K562 (cell line): ENCODE results near the gene TMEM63A. TPM values are rescaled to one million over a fixed set of nuclear protein-coding genes. Genes with fewer than 3 reads are reported as not detected.
A peak's percentile ranks its signal among the peaks of the same experiment; 100 is the strongest.

Experiments
- ATAC-seq: fragments of 200-7000 bp; cut with Tn5 transposase; 3 replicates; pipeline ENCODE4 v1.9.1; 2020; ENCODE audit warnings: moderate library complexity
- BruUV-seq: library from RNA; stranded (reverse); fragments of 400-500 nt; replicated peaks from 2 replicates; lab custom pipeline; 2021; lab: Mats Ljungman, UMichigan
- CTCF ChIA-PET: fragments of 300-600 bp; formaldehyde crosslinking; extraction: SDS; loops from one replicate; lab custom pipeline; 2021; ENCODE audit warnings: low intra/inter-chr PET ratio; lab: Yijun Ruan, JAX
- POLR2A ChIA-PET: fragments of 300-600, 350-650 bp; sonication (Branson Sonifier 250); formaldehyde crosslinking; extraction: SDS; loops from one replicate; lab custom pipeline; 2021; ENCODE audit warnings: antibody characterized with exemption, inconsistent platforms; lab: Yijun Ruan, JAX
- DNase-seq, 4 experiments: peaks; one replicate each; pipeline versions ENCODE4 v3.0.0 to v3.0.0-alpha.2; 2011 to 2018; ENCODE audit warnings: low spot score in 3 of 4, mixed read lengths in 3 of 4; ENCODE audit errors: extremely low read depth in 1 of 4
- FAIRE-seq: peaks from 2 replicates; lab custom pipeline; 2011; peaks lifted over from hg19 to GRCh38; lab: Jason Lieb, UNC
- H2AFZ ChIP-seq: 2 replicates; pipeline ENCODE4 v1.6.0; 2011; ENCODE audit warnings: low read depth, low read length, control low read depth, inconsistent platforms
- H3K27ac ChIP-seq: fragments of 200-600 bp; 3 replicates; pipeline ENCODE4 v1.8.0; 2011; ENCODE audit warnings: low read depth, mild to moderate bottlenecking, control low read depth, inconsistent platforms, low read length, moderate library complexity, mixed read lengths; ENCODE audit errors: extremely low read depth
- H3K27me3 ChIP-seq, 2 experiments: fragments of 300-600 bp in 1 of 2; 2 replicates in 1 of 2; 3 replicates in 1 of 2; pipeline versions ENCODE4 v1.6.0 to v1.8.0; 2011; ENCODE audit warnings: inconsistent platforms in 2 of 2, low read length in 2 of 2, mild to moderate bottlenecking in 1 of 2, mixed read lengths in 1 of 2, moderate library complexity in 1 of 2; ENCODE audit not compliant: control insufficient read depth in 2 of 2, insufficient read depth in 2 of 2
- H3K36me3 ChIP-seq: fragments of 300-600 bp; 3 replicates; pipeline ENCODE4 v1.8.0; 2011; ENCODE audit warnings: mild to moderate bottlenecking, low read length, inconsistent platforms; ENCODE audit not compliant: control insufficient read depth, insufficient read depth
- H3K4me1 ChIP-seq, 2 experiments: fragments of 200-600 bp in 1 of 2; replicated peaks in 1 of 2; 2 replicates in 1 of 2; 3 replicates in 1 of 2; pipeline versions ENCODE4 v1.5.1 to v1.8.0; 2011; ENCODE audit warnings: inconsistent platforms in 2 of 2, low read length in 2 of 2, mild to moderate bottlenecking in 1 of 2, mixed read lengths in 1 of 2, moderate library complexity in 1 of 2; ENCODE audit not compliant: control insufficient read depth in 2 of 2, insufficient read depth in 2 of 2
- H3K4me2 ChIP-seq: 2 replicates; pipeline ENCODE4 v1.6.1; 2011; ENCODE audit warnings: low read length, control low read depth, inconsistent platforms, mixed read lengths; ENCODE audit not compliant: insufficient read depth
- H3K4me3 ChIP-seq: fragments of 200-600 bp; sonication (generic), shearing (Covaris generic); 2 replicates; pipeline ENCODE4 v1.5.1; 2016; ENCODE audit warnings: control low read depth, inconsistent platforms
- H3K79me2 ChIP-seq: fragments of 200-600 bp; 3 replicates; pipeline ENCODE4 v1.8.0; 2011; ENCODE audit warnings: low read length, inconsistent platforms; ENCODE audit not compliant: control insufficient read depth, insufficient read depth
- H3K9ac ChIP-seq, 2 experiments: 2 replicates each; pipeline versions ENCODE4 v1.6.0 to v1.6.1; 2011; ENCODE audit warnings: low read depth in 2 of 2, low read length in 2 of 2, control low read depth in 1 of 2, inconsistent platforms in 1 of 2, mild to moderate bottlenecking in 1 of 2, mixed read lengths in 1 of 2; ENCODE audit not compliant: insufficient read depth in 1 of 2
- H3K9me1 ChIP-seq: one replicate; pipeline ENCODE4 v1.6.0; 2011; ENCODE audit warnings: inconsistent platforms, mild to moderate bottlenecking, low read length, moderate library complexity; ENCODE audit not compliant: control insufficient read depth, insufficient read depth
- H3K9me3 ChIP-seq: replicated peaks from 2 replicates; pipeline ENCODE4 v1.5.1; 2011; ENCODE audit warnings: low read depth, low read length, inconsistent platforms; ENCODE audit not compliant: control insufficient read depth, insufficient read depth
- H4K20me1 ChIP-seq: replicated peaks from 2 replicates; pipeline ENCODE4 v1.6.1; 2011; ENCODE audit warnings: low read length, inconsistent platforms, mixed read lengths; ENCODE audit not compliant: control insufficient read depth, insufficient read depth
- CBX3 ChIP-seq, 2 experiments: IDR thresholded peaks; 1 replicate in 1 of 2; 2 replicates in 1 of 2; pipeline ENCODE4 v1.6.1; 2012; ENCODE audit warnings: inconsistent platforms in 2 of 2, low read length in 2 of 2, borderline replicate concordance in 1 of 2, control low read depth in 1 of 2
- ETV5 ChIP-seq: sonication (generic); formaldehyde crosslinking; IDR thresholded peaks from 2 replicates; pipeline ENCODE4 v1.4.0; 2020; ENCODE audit warnings: low read depth, mild to moderate bottlenecking, missing genetic modification reagents
- FOXA3 ChIP-seq, 2 experiments: fragments of 450-650 bp in 1 of 2; sonication (generic) in 1 of 2; formaldehyde crosslinking; IDR thresholded peaks in 1 of 2; conservative IDR thresholded peaks in 1 of 2; 2 replicates each; pipeline versions ENCODE4 v1.4.0 to v1.8.0; 2020 to 2022; ENCODE audit warnings: mild to moderate bottlenecking in 2 of 2, missing genetic modification reagents in 1 of 2
- HCFC1 ChIP-seq: IDR thresholded peaks from 2 replicates; pipeline ENCODE4 v1.6.1; 2012; ENCODE audit warnings: low read depth, low read length, improper control_type of control experiment
- NFIC ChIP-seq: fragments of 450-650 bp; IDR thresholded peaks from 2 replicates; pipeline ENCODE4 v1.6.1; 2017; ENCODE audit warnings: mild to moderate bottlenecking, inconsistent platforms
- NFXL1 ChIP-seq: fragments of 450-650 bp; formaldehyde crosslinking; IDR thresholded peaks from 2 replicates; pipeline ENCODE4 v1.4.0; 2021; ENCODE audit warnings: mild to moderate bottlenecking
- PML ChIP-seq: IDR thresholded peaks from 2 replicates; pipeline ENCODE4 v1.6.1; 2012; ENCODE audit warnings: low read length, inconsistent platforms
- PTTG1 ChIP-seq: fragments of 450-650 bp; IDR thresholded peaks from 2 replicates; pipeline ENCODE4 v1.6.1; 2016; ENCODE audit warnings: low read depth, mild to moderate bottlenecking, missing genetic modification characterization, missing compliant biosample characterization
- TEAD2 ChIP-seq: fragments of 450-650 bp; IDR thresholded peaks from 2 replicates; pipeline ENCODE4 v1.6.1; 2016; ENCODE audit warnings: missing genetic modification characterization, control low read depth, missing compliant biosample characterization
- TRIM28 ChIP-seq: fragments of 450-650 bp; IDR thresholded peaks from 2 replicates; pipeline ENCODE4 v1.6.1; 2017
- ZNF282 ChIP-seq: sonication (generic); formaldehyde crosslinking; IDR thresholded peaks from 2 replicates; pipeline ENCODE4 v1.8.1; 2023; ENCODE audit warnings: missing genetic modification reagents
- WGBS: fragments of 100-300 bp; shearing (Covaris generic); methylation state at CpG from one replicate; pipeline ENCODE4 v1.1.6; 2016; ENCODE audit warnings: low coverage, mixed read lengths; ENCODE audit not compliant: insufficient coverage; ENCODE audit errors: missing lambda C conversion rate; 5-methylcytosine and 5-hydroxymethylcytosine counted together
- in situ Hi-C: fragments of 300-500 bp; cut with MboI; formaldehyde crosslinking; loops from 4 replicates; pipeline ENCODE4 v1.15.0; 2018; ENCODE audit warnings: inconsistent platforms, mixed read lengths
- intact Hi-C: fragments of 100-400 bp; cut with micrococcal nuclease; formaldehyde crosslinking; loops from 2 replicates; pipeline ENCODE4 v1.14.2; 2022
- polyA plus RNA-seq, 8 experiments: library from polyadenylated mRNA; depleted of rRNA in 4 of 8; stranded (reverse) in 5 of 8; unstranded in 3 of 8; fragments of >200 nt; fragmentation: Nextera tagmentation in 2 of 8; fragmentation: Illumina TruSeq in 1 of 8; extraction: Ambion mirVana in 2 of 8; extraction: Trizol in 1 of 8; gene quantifications; 2 replicates each; pipeline versions ENCODE4 v1.2.1 to v1.2.3, GENCODE V29; 2011 to 2014; ENCODE audit warnings: inconsistent platforms in 1 of 8, missing spikeins in 1 of 8
- total RNA-seq, 7 experiments: library from RNA; depleted of rRNA in 6 of 7; stranded (reverse); fragments of >200 nt in 6 of 7; fragmentation: Illumina TruSeq in 2 of 7; extraction: Trizol in 2 of 7; gene quantifications; 2 replicates each; pipeline versions ENCODE4 v1.2.1 to v1.2.3, GENCODE V29; 2011 to 2021; ENCODE audit warnings: low replicate concordance in 1 of 7

Gene TMEM63A
- total and polyA plus RNA-seq, 9 of the 15 experiments (the other 6 are each of a cell fraction or from before 2014, with no cell fraction given), result 2.0 to 54.6 (median 17.5) TPM

GRCh38 chr1:225850370-225850769 is 31.8 kb downstream of the TMEM63A start:
- CTCF ChIA-PET, result interaction anchor here (1.7 kb wide), 1 partner anchor 375 kb away, joined by 4 read pairs; no protein-coding TSS in a partner anchor
- no peaks in the 10 kb centered on the region for H3K27me3 ChIP-seq
- in situ Hi-C loops, result no loop called here
- DNase-seq (no peak), ATAC-seq (no peak), FAIRE-seq (no peak)
- no peaks in the 10 kb centered on the region for H3K79me2 ChIP-seq
- H3K4me3 ChIP-seq, result no peak overlapping the region
- WGBS, result 73% methylated on average over 7 of the region's 7 CpGs
- POLR2A ChIA-PET, result interaction anchor here (0.6 to 1.1 kb wide), 8 partner anchors 8 to 266 kb away, joined by 3 to 7 read pairs (median 4); no protein-coding TSS in a partner anchor
- no peaks in the 10 kb centered on the region for H3K9me1 ChIP-seq
- peaks cover 70% of the 10 kb centered on the region for H3K36me3 ChIP-seq
- H4K20me1 ChIP-seq, result peaks cover 4% of the 10 kb centered on the region; the same call in 1 of the 2 replicates
- H3K4me1 ChIP-seq, result peaks cover 9 to 37% of the 10 kb centered on the region in 2 experiments; a peak in 4 of 5 replicates
- TF ChIP-seq HCFC1, result no peak
- no peak for TF ChIP-seq ZNF282 (CRISPR knock-in tag)
- no peak for TF ChIP-seq NFXL1 (CRISPR knock-in tag)
- TF ChIP-seq FOXA3 (CRISPR knock-in tag; conservative IDR thresholded peaks at IDR 0.05 in 1 of 2, IDR thresholded peaks at IDR 0.05 in 1 of 2), result peak; percentile 30 to 77; a peak in 3 of 4 replicates
- TF ChIP-seq ETV5 (CRISPR knock-in tag), result no peak
- no peak for TF ChIP-seq NFIC
- TF ChIP-seq TRIM28, result peak; percentile 43; the same call in 1 of the 2 replicates
- no peak for TF ChIP-seq PTTG1 (tag)
- TF ChIP-seq PML, result no peak
- TF ChIP-seq TEAD2 (tag), result no peak
- TF ChIP-seq CBX3 (IDR thresholded peaks at IDR 0.05; ENCODE audit: borderline replicate concordance in 1 of 2, low read length in 2 of 2), result peak in 1 of 2 experiments; percentile 38; a peak in 1 of 3 replicates
- TF ChIP-seq, all 486 proteins: peak for 3
- H3K4me2 ChIP-seq, result no peak overlapping the region
- BruUV-seq, result no TSS peak
- intact Hi-C loops, result no loop called here
- no peak overlapping the region for H2AFZ ChIP-seq
- no peaks in the 10 kb centered on the region for H3K9me3 ChIP-seq
- H3K9ac ChIP-seq, result no peak overlapping the region
- H3K27ac ChIP-seq, result no peak overlapping the region
